ENCODE data around the gene NIPBL. TPM values are rescaled to one million over a fixed set of nuclear protein-coding genes. Genes with fewer than 3 reads are reported as not detected.
A peak's percentile ranks its signal among the peaks of the same experiment; 100 is the strongest.

The NIPBL gene
- total and polyA plus RNA-seq, 2 donors (not counting 1 experiment from before 2014, with no cell fraction given) = 30.8 to 34.2 TPM

DNA sequence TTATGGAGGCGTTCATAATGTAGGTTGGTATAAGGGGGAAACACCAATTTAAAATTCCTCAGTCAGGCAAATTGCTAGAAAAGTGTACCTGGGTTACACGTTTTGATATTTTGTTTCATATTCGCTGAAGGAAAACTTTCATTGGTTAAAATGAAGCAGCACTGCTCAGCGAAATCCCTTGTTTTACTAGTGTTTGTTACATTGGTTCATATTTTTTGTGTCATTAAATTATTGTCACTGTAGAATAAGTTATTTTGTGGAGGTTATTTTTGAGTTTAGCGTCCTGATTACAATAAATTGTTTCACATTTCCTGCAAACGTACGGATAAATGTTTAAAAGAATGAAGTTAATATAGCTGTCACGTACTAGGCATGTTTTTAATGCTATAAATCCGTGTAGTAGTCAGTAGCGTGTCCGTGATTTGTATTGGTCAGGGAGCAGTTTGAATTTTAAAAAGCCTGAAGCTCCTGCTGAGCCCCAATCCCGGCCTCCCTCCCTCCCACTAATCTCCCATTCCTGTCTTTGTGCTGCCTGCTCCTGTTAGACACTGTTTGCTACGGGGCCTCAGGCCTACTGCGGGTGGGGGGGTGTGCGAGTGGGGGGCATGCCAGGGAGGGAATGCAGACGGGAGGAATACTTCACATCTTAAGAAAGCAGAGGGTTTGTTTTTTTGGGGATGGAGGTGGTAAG, 2.0 kb downstream of the NIPBL start:
- no peak overlapping the region for H2AFZ ChIP-seq (ENCODE audit: low read length)
- peak overlapping the region; percentile 75 to 92 (median 86) for H3K4me3 ChIP-seq (replicated peaks in 1 of 4; ENCODE audit: control extremely low read depth in 1 of 4, insufficient read depth in 1 of 4, low read depth in 3 of 4, low read length in 4 of 4)
- no peak for TF ChIP-seq EZH2 (IDR thresholded peaks at IDR 0.05; ENCODE audit: low read length, missing control alignments)
- no peak for TF ChIP-seq CTCF (conservative IDR thresholded peaks at IDR 0.05 in 1 of 2, IDR thresholded peaks at IDR 0.05 in 1 of 2; ENCODE audit: low read depth in 1 of 2, low read length in 2 of 2)
- H3K27me3 ChIP-seq (ENCODE audit: control insufficient read depth, insufficient read depth, low read length) = no peaks in the 10 kb centered on the region
- peaks cover 3% of the 10 kb centered on the region for H3K4me1 ChIP-seq (ENCODE audit: control insufficient read depth, extremely low read depth, insufficient read depth, low read length)
- H3K9ac ChIP-seq (ENCODE audit: insufficient read depth, low read length) = no peak overlapping the region
- DNase-seq (ENCODE audit: low read depth in 2 of 2) = peak; percentile 51 to 71
- no peaks in the 10 kb centered on the region for H4K20me1 ChIP-seq (ENCODE audit: control insufficient read depth, extremely low read depth, insufficient read depth, low read length)
- H3K36me3 ChIP-seq (ENCODE audit: control insufficient read depth, insufficient read depth, low read length) = no peaks in the 10 kb centered on the region
- peak overlapping the region; percentile 96 for H3K27ac ChIP-seq (ENCODE audit: insufficient read depth, low read length)
- peak overlapping the region; percentile 79 for H3K4me2 ChIP-seq (ENCODE audit: extremely low read depth, insufficient read depth, low read length)
- no peaks in the 10 kb centered on the region for H3K9me3 ChIP-seq (ENCODE audit: control insufficient read depth, insufficient read depth, low read depth, low read length)
- peaks cover 95% of the 10 kb centered on the region for H3K79me2 ChIP-seq (ENCODE audit: control insufficient read depth, insufficient read depth, low read length)

GRCh38 chr5:36879274-36880033, 2.9 kb downstream of the NIPBL start:
- Histone ChIP-seq H3K36me3 (ENCODE audit: control insufficient read depth, insufficient read depth, low read length) (no peaks in the 10 kb centered on the region), H3K9ac (ENCODE audit: insufficient read depth, low read length) (no peak overlapping the region), H3K9me3 (ENCODE audit: control insufficient read depth, insufficient read depth, low read depth, low read length) (no peaks in the 10 kb centered on the region), H3K4me2 (ENCODE audit: extremely low read depth, insufficient read depth, low read length) (peak overlapping the region; percentile 79), H3K79me2 (ENCODE audit: control insufficient read depth, insufficient read depth, low read length) (peaks cover 95% of the 10 kb centered on the region), H2AFZ (ENCODE audit: low read length) (no peak overlapping the region), H3K27me3 (ENCODE audit: control insufficient read depth, insufficient read depth, low read length) (no peaks in the 10 kb centered on the region), H3K4me3 (replicated peaks in 1 of 4; ENCODE audit: control extremely low read depth in 1 of 4, insufficient read depth in 1 of 4, low read depth in 3 of 4, low read length in 4 of 4) (peak overlapping the region; percentile 75 to 92 (median 86)), H4K20me1 (ENCODE audit: control insufficient read depth, extremely low read depth, insufficient read depth, low read length) (no peaks in the 10 kb centered on the region), H3K27ac (ENCODE audit: insufficient read depth, low read length) (no peak overlapping the region), H3K4me1 (ENCODE audit: control insufficient read depth, extremely low read depth, insufficient read depth, low read length) (peaks cover 2% of the 10 kb centered on the region)
- DNase-seq (ENCODE audit: low read depth in 2 of 2) = no peak
- TF ChIP-seq CTCF (conservative IDR thresholded peaks at IDR 0.05 in 1 of 2, IDR thresholded peaks at IDR 0.05 in 1 of 2; ENCODE audit: low read depth in 1 of 2, low read length in 2 of 2) (no peak), EZH2 (IDR thresholded peaks at IDR 0.05; ENCODE audit: low read length, missing control alignments) (no peak)

DNA sequence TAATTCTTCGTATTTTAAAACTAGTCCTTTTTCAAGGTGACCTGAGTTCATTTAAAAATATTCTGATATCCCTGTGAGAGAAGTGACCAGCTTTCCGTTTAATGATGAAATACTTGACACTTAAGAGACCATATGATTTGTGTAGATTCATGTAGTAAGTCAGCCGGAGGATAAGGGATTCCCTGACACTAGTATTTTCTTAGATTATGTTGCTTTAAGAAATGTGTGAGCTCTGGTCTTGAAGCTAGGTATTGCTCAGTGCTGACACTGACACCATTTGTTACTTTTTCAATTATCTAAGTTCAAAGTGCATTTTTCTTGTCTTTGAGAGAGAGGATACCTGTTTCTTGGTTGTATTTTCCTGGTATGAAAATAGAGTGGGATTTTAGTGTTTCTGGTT, 4.2 kb downstream of the NIPBL start:
- DNase-seq (ENCODE audit: low read depth in 2 of 2) = no peak
- H3K27ac ChIP-seq (ENCODE audit: insufficient read depth, low read length) = no peak overlapping the region
- H4K20me1 ChIP-seq (ENCODE audit: control insufficient read depth, extremely low read depth, insufficient read depth, low read length) = no peaks in the 10 kb centered on the region
- H3K36me3 ChIP-seq (ENCODE audit: control insufficient read depth, insufficient read depth, low read length) = peaks cover 2% of the 10 kb centered on the region
- no peak overlapping the region for H2AFZ ChIP-seq (ENCODE audit: low read length)
- TF ChIP-seq EZH2 (IDR thresholded peaks at IDR 0.05; ENCODE audit: low read length, missing control alignments) (no peak), CTCF (conservative IDR thresholded peaks at IDR 0.05 in 1 of 2, IDR thresholded peaks at IDR 0.05 in 1 of 2; ENCODE audit: low read depth in 1 of 2, low read length in 2 of 2) (no peak)
- peak overlapping the region in 3 of 4 experiments; percentile 1 to 9 (median 7) for H3K4me3 ChIP-seq (replicated peaks in 1 of 4; ENCODE audit: control extremely low read depth in 1 of 4, insufficient read depth in 1 of 4, low read depth in 3 of 4, low read length in 4 of 4)
- no peaks in the 10 kb centered on the region for H3K9me3 ChIP-seq (ENCODE audit: control insufficient read depth, insufficient read depth, low read depth, low read length)
- H3K9ac ChIP-seq (ENCODE audit: insufficient read depth, low read length) = no peak overlapping the region
- H3K4me2 ChIP-seq (ENCODE audit: extremely low read depth, insufficient read depth, low read length) = peak overlapping the region; percentile 58
- H3K4me1 ChIP-seq (ENCODE audit: control insufficient read depth, extremely low read depth, insufficient read depth, low read length) = no peaks in the 10 kb centered on the region
- H3K79me2 ChIP-seq (ENCODE audit: control insufficient read depth, insufficient read depth, low read length) = peaks cover 94% of the 10 kb centered on the region
- H3K27me3 ChIP-seq (ENCODE audit: control insufficient read depth, insufficient read depth, low read length) = no peaks in the 10 kb centered on the region
